Panc1 (cell line): Measurements from ENCODE around the gene CCDC192. TPM values are rescaled to one million over a fixed set of nuclear protein-coding genes. Genes with fewer than 3 reads are reported as not detected.

Experiments
- ATAC-seq: fragments of 200-7000 bp; cut with Tn5 transposase; 2 replicates; pipeline ENCODE4 v1.9.1; 2020; ENCODE audit warnings: mild to moderate bottlenecking, moderate library complexity
- BruUV-seq: library from RNA; stranded (reverse); fragments of 400-500 nt; replicated peaks from 2 replicates; lab custom pipeline; 2021; lab: Mats Ljungman, UMichigan
- CTCF ChIA-PET: fragments of 300-600 bp; sonication (Branson Sonifier 250); formaldehyde crosslinking; loops from one replicate; lab custom pipeline; 2022; ENCODE audit warnings: antibody characterized with exemption; lab: Charles Lee
- POLR2A ChIA-PET: fragments of 300-600 bp; sonication (Branson Sonifier 250); formaldehyde crosslinking; loops from one replicate; lab custom pipeline; 2022; ENCODE audit warnings: antibody characterized with exemption; lab: Charles Lee
- DNase-seq: peaks from one replicate; pipeline ENCODE4 v3.0.0-alpha.2; 2010; ENCODE audit warnings: low read depth, low spot score
- H3K27ac ChIP-seq: 2 replicates; pipeline ENCODE4 v1.5.1; 2011; ENCODE audit warnings: mild to moderate bottlenecking, low read length, inconsistent platforms
- H3K27me3 ChIP-seq: fragments of 200-500 bp; sonication (Bioruptor generic); 2 replicates; pipeline ENCODE4 v1.6.0; 2014; ENCODE audit warnings: low read length, inconsistent platforms; ENCODE audit not compliant: control insufficient read depth, insufficient read depth
- H3K36me3 ChIP-seq: fragments of 200-500 bp; sonication (Bioruptor generic); 2 replicates; pipeline ENCODE4 v1.5.1; 2014; ENCODE audit warnings: inconsistent platforms, mild to moderate bottlenecking, low read length, moderate library complexity; ENCODE audit not compliant: control insufficient read depth, insufficient read depth
- H3K4me1 ChIP-seq: 2 replicates; pipeline ENCODE4 v1.5.1; 2011; ENCODE audit warnings: inconsistent platforms, mild to moderate bottlenecking, low read length, moderate library complexity; ENCODE audit not compliant: control insufficient read depth, insufficient read depth
- H3K4me3 ChIP-seq, 2 experiments: 2 replicates each; pipeline ENCODE4 v1.5.1; 2011 to 2012; ENCODE audit warnings: low read depth in 2 of 2, low read length in 2 of 2, mild to moderate bottlenecking in 2 of 2, inconsistent platforms in 1 of 2, moderate library complexity in 1 of 2
- H3K9me3 ChIP-seq: fragments of 200-500 bp; sonication (Bioruptor generic); 2 replicates; pipeline ENCODE4 v1.5.1; 2014; ENCODE audit warnings: low read depth, mild to moderate bottlenecking, inconsistent platforms, low read length, moderate library complexity; ENCODE audit not compliant: control insufficient read depth, insufficient read depth
- CTCF ChIP-seq: fragments of 450-650 bp; IDR thresholded peaks from 2 replicates; pipeline ENCODE4 v1.5.1; 2017; ENCODE audit warnings: mild to moderate bottlenecking
- POLR2AphosphoS5 ChIP-seq: IDR thresholded peaks from 2 replicates; pipeline ENCODE4 v1.6.1; 2012; ENCODE audit warnings: mild to moderate bottlenecking, low read depth, low read length, moderate library complexity
- REST ChIP-seq, 2 experiments: IDR thresholded peaks; 2 replicates each; pipeline ENCODE4 v1.6.1; 2011 to 2012; ENCODE audit warnings: low read depth in 2 of 2, control low read depth in 1 of 2, low read length in 1 of 2, mild to moderate bottlenecking in 1 of 2, moderate library complexity in 1 of 2; ENCODE audit not compliant: insufficient read depth in 1 of 2
- SIN3A ChIP-seq: IDR thresholded peaks from 2 replicates; pipeline ENCODE4 v1.6.1; 2012; ENCODE audit warnings: low read depth, mild to moderate bottlenecking, low read length, moderate library complexity, borderline replicate concordance; ENCODE audit not compliant: insufficient read depth
- TCF7L2 ChIP-seq: IDR thresholded peaks from 2 replicates; pipeline ENCODE4 v1.6.1; 2011; ENCODE audit warnings: mild to moderate bottlenecking, low read depth, low read length, inconsistent platforms
- in situ Hi-C: cut with HindIII; loops from 2 replicates; pipeline ENCODE4 v1.10.0; 2016; ENCODE audit warnings: low sequenced_read_pairs, low pct_unique_long_range_greater_than_20kb
- intact Hi-C: fragments of 100-400 bp; cut with micrococcal nuclease; formaldehyde crosslinking; loops from one replicate; pipeline ENCODE4 v1.10.0; 2022; ENCODE audit not compliant: unreplicated experiment
- total RNA-seq: library from RNA; stranded (reverse); gene quantifications from one replicate; pipeline ENCODE4 v1.2.1, GENCODE V29; 2021; ENCODE audit not compliant: unreplicated experiment

CCDC192 gene
- total RNA-seq, 1 experiment from 2014 or later: not detected

GRCh38 chr5:127898551-127899213 is 195.5 kb downstream of the CCDC192 start:
- H3K27ac ChIP-seq: no peak overlapping the region
- in situ Hi-C loops: no loop called here
- intact Hi-C loops: no loop called here
- H3K4me1 ChIP-seq: no peaks in the 10 kb centered on the region
- TF ChIP-seq SIN3A: no peak
- ATAC-seq (no peak), DNase-seq (no peak)
- no peak overlapping the region for H3K4me3 ChIP-seq
- H3K9me3 ChIP-seq: no peaks in the 10 kb centered on the region
- CTCF ChIA-PET: no interaction called here
- POLR2A ChIA-PET: no interaction called here
- H3K36me3 ChIP-seq: no peaks in the 10 kb centered on the region
- no peaks in the 10 kb centered on the region for H3K27me3 ChIP-seq
- no TSS peak for BruUV-seq

- H3K27me3 ChIP-seq: no peaks in the 10 kb centered on the region
- H3K27ac ChIP-seq: no peak overlapping the region
- TF ChIP-seq POLR2AphosphoS5 (no peak), TCF7L2 (no peak), REST (IDR thresholded peaks at IDR 0.05; ENCODE audit: insufficient read depth in 1 of 2, low read depth in 2 of 2, low read length in 1 of 2) (no peak), SIN3A (no peak), CTCF (no peak)
- in situ Hi-C loops (no loop called here), intact Hi-C loops (no loop called here)
- ChIA-PET CTCF (no interaction called here), POLR2A (no interaction called here)
- no peaks in the 10 kb centered on the region for H3K36me3 ChIP-seq
- no TSS peak for BruUV-seq
- no peak overlapping the region for H3K4me3 ChIP-seq
- ATAC-seq (no peak), DNase-seq (no peak)
- H3K4me1 ChIP-seq: no peaks in the 10 kb centered on the region
- H3K9me3 ChIP-seq: no peaks in the 10 kb centered on the region
Observed at GRCh38 chr5:127899214-127899610, 196.0 kb downstream of the CCDC192 start.

DNA sequence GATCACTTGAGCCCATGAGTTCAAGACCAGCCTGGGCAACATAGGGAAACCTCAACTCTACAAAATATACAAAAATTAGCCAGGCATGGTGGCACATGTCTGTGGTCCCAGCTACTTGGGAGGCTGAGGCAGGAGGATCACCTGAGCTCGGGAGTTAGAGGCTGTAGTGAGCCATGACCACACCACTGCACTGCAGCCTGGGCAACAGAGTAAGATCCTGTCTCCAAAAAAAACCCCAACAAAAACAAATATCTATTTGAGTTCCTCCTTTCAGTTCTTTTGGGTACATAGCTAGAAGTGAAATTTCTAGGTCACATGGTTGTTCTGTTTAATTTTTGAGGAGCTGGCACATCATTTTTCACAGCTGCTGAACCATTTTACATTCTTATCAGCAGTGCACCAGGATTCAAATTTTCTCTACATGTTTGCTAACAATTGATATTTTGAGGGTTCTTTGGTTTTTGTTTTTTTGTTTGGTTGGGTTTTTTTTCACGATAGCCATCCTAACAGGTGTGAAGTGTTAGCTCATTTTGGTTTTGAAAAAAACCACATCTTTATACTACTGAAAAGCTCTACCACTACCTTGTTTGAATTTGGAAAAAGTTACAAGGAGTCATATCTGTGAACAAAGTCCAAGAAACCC is 203.5 kb downstream of the CCDC192 start:
- no peak for DNase-seq
- no peaks in the 10 kb centered on the region for H3K9me3 ChIP-seq
- intact Hi-C loops (loop anchor here (10.0 kb wide), 1 partner anchor 178 kb away; the partner anchor contains the start of gene SLC12A2), in situ Hi-C loops (no loop called here)
- TF ChIP-seq REST (IDR thresholded peaks at IDR 0.05; ENCODE audit: insufficient read depth in 1 of 2, low read depth in 2 of 2, low read length in 1 of 2): no peak
- no peak for TF ChIP-seq CTCF
- no peak for TF ChIP-seq POLR2AphosphoS5
- no peak for TF ChIP-seq TCF7L2
- no peak for TF ChIP-seq SIN3A
- POLR2A ChIA-PET: no interaction called here
- CTCF ChIA-PET: no interaction called here
- no peaks in the 10 kb centered on the region for H3K36me3 ChIP-seq
- no peak overlapping the region for H3K27ac ChIP-seq
- no peaks in the 10 kb centered on the region for H3K27me3 ChIP-seq
- ATAC-seq: no peak
- H3K4me3 ChIP-seq: no peak overlapping the region
- H3K4me1 ChIP-seq: no peaks in the 10 kb centered on the region
- no TSS peak for BruUV-seq
